ENCODE data around the gene RPTOR.

Gene RPTOR

GRCh38 chr17:80912476-80912875 is 367.8 kb downstream of the RPTOR start:
- H3K36me3 ChIP-seq (ENCODE audit: control insufficient read depth in 2 of 2, insufficient read depth in 1 of 2, low read length in 2 of 2), result peaks cover 0 to 49% of the 10 kb centered on the region in 2 experiments; a peak in 2 of 3 replicates
- CTCF ChIA-PET, result interaction anchor here (0.5 to 1.8 kb wide), 3 partner anchors 13 to 289 kb away, joined by 3 to 7 read pairs (median 5); no protein-coding TSS in a partner anchor
- no peak overlapping the region for H3K4me3 ChIP-seq (ENCODE audit: low read depth, low read length)
- H3K27ac ChIP-seq (ENCODE audit: extremely low read depth, low read depth, low read length), result no peak overlapping the region
- POLR2A ChIA-PET, result no interaction called here
- H3K4me1 ChIP-seq (ENCODE audit: control insufficient read depth, insufficient read depth, low read length), result no peaks in the 10 kb centered on the region
- no peak for TF ChIP-seq ZNF664 (tag by site-specific recombination; IDR thresholded peaks at IDR 0.05)
- TF ChIP-seq HOXD13 (CRISPR knock-in tag; IDR thresholded peaks at IDR 0.05; ENCODE audit: borderline replicate concordance), result no peak
- TF ChIP-seq RBAK (tag by site-specific recombination; IDR thresholded peaks at IDR 0.05), result no peak
- TF ChIP-seq, protein P1, sequence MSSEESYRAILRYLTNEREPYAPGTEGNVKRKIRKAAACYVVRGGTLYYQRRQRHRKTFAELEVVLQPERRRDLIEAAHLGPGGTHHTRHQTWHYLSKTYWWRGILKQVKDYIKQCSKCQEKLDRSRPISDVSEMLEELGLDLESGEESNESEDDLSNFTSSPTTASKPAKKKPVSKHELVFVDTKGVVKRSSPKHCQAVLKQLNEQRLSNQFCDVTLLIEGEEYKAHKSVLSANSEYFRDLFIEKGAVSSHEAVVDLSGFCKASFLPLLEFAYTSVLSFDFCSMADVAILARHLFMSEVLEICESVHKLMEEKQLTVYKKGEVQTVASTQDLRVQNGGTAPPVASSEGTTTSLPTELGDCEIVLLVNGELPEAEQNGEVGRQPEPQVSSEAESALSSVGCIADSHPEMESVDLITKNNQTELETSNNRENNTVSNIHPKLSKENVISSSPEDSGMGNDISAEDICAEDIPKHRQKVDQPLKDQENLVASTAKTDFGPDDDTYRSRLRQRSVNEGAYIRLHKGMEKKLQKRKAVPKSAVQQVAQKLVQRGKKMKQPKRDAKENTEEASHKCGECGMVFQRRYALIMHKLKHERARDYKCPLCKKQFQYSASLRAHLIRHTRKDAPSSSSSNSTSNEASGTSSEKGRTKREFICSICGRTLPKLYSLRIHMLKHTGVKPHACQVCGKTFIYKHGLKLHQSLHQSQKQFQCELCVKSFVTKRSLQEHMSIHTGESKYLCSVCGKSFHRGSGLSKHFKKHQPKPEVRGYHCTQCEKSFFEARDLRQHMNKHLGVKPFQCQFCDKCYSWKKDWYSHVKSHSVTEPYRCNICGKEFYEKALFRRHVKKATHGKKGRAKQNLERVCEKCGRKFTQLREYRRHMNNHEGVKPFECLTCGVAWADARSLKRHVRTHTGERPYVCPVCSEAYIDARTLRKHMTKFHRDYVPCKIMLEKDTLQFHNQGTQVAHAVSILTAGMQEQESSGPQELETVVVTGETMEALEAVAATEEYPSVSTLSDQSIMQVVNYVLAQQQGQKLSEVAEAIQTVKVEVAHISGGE (tag by site-specific recombination; conservative IDR thresholded peaks at IDR 0.05; ENCODE audit: low read depth), result no peak
- H3K9me3 ChIP-seq (ENCODE audit: control insufficient read depth, insufficient read depth, low read depth, low read length), result no peaks in the 10 kb centered on the region

- ChIA-PET CTCF (interaction anchor here (0.8 to 1.8 kb wide), 2 partner anchors 14 to 22 kb away, joined by 4 to 5 read pairs; no protein-coding TSS in a partner anchor), POLR2A (no interaction called here)
- H3K36me3 ChIP-seq (ENCODE audit: control insufficient read depth in 2 of 2, insufficient read depth in 1 of 2, low read length in 2 of 2), result peaks cover 0 to 49% of the 10 kb centered on the region in 2 experiments; a peak in 2 of 3 replicates
- no peaks in the 10 kb centered on the region for H3K9me3 ChIP-seq (ENCODE audit: control insufficient read depth, insufficient read depth, low read depth, low read length)
- no peaks in the 10 kb centered on the region for H3K4me1 ChIP-seq (ENCODE audit: control insufficient read depth, insufficient read depth, low read length)
- no peak overlapping the region for H3K4me3 ChIP-seq (ENCODE audit: low read depth, low read length)
- TF ChIP-seq ZNF501 (tag by site-specific recombination; IDR thresholded peaks at IDR 0.05) (no peak), ZNF248 (tag by site-specific recombination; IDR thresholded peaks at IDR 0.05) (no peak), YY1 (tag by site-specific recombination; IDR thresholded peaks at IDR 0.05) (no peak)
- TF ChIP-seq, protein P2, sequence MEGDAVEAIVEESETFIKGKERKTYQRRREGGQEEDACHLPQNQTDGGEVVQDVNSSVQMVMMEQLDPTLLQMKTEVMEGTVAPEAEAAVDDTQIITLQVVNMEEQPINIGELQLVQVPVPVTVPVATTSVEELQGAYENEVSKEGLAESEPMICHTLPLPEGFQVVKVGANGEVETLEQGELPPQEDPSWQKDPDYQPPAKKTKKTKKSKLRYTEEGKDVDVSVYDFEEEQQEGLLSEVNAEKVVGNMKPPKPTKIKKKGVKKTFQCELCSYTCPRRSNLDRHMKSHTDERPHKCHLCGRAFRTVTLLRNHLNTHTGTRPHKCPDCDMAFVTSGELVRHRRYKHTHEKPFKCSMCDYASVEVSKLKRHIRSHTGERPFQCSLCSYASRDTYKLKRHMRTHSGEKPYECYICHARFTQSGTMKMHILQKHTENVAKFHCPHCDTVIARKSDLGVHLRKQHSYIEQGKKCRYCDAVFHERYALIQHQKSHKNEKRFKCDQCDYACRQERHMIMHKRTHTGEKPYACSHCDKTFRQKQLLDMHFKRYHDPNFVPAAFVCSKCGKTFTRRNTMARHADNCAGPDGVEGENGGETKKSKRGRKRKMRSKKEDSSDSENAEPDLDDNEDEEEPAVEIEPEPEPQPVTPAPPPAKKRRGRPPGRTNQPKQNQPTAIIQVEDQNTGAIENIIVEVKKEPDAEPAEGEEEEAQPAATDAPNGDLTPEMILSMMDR (tag by site-specific recombination; IDR thresholded peaks at IDR 0.05), result no peak
- H3K27ac ChIP-seq (ENCODE audit: extremely low read depth, low read depth, low read length), result no peak overlapping the region
Observed at GRCh38 chr17:80913928-80914821, 369.5 kb downstream of the RPTOR start.

DNA sequence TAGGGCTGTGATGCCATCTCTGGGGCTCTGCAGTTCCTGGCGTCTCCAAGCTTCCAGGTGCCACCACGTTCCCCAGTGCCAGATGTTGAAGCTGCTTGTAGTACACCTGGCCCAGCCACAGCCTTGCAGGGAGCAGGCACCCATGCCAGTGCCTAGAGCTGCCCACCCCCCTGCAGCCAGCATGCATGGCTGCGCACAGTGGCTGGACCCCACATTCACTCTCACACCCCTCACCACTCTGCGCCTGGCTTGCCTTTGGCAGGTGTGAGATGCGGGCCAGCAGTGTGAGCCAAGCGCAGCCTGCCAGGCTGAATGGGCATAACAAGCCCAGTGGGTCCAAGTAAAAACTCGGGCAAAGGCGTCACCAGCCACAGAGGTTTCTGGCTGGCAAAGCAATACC is 371.6 kb downstream of the RPTOR start:
- ChIA-PET POLR2A (no interaction called here), CTCF (interaction anchor here (0.5 to 0.7 kb wide), 3 partner anchors 13 to 1515 kb away, joined by 3 to 4 read pairs (median 3); no protein-coding TSS in a partner anchor)
- no peaks in the 10 kb centered on the region for H3K9me3 ChIP-seq (ENCODE audit: control insufficient read depth, insufficient read depth, low read depth, low read length)
- H3K4me1 ChIP-seq (ENCODE audit: control insufficient read depth, insufficient read depth, low read length), result no peaks in the 10 kb centered on the region
- H3K36me3 ChIP-seq (ENCODE audit: control insufficient read depth in 2 of 2, insufficient read depth in 1 of 2, low read length in 2 of 2), result peaks cover 0 to 45% of the 10 kb centered on the region in 2 experiments; a peak in 2 of 3 replicates
- no peak overlapping the region for H3K4me3 ChIP-seq (ENCODE audit: low read depth, low read length)
- no peak for TF ChIP-seq ZNF513 (tag by site-specific recombination; IDR thresholded peaks at IDR 0.05)
- no peak for TF ChIP-seq ZNF510 (tag by site-specific recombination; IDR thresholded peaks at IDR 0.05; ENCODE audit: insufficient replicate concordance)
- no peak for TF ChIP-seq ZNF426 (tag by site-specific recombination; IDR thresholded peaks at IDR 0.05)
- TF ChIP-seq, protein P3, sequence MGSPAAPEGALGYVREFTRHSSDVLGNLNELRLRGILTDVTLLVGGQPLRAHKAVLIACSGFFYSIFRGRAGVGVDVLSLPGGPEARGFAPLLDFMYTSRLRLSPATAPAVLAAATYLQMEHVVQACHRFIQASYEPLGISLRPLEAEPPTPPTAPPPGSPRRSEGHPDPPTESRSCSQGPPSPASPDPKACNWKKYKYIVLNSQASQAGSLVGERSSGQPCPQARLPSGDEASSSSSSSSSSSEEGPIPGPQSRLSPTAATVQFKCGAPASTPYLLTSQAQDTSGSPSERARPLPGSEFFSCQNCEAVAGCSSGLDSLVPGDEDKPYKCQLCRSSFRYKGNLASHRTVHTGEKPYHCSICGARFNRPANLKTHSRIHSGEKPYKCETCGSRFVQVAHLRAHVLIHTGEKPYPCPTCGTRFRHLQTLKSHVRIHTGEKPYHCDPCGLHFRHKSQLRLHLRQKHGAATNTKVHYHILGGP (tag by site-specific recombination; IDR thresholded peaks at IDR 0.05), result no peak
- TF ChIP-seq ZIC2 (tag by site-specific recombination; IDR thresholded peaks at IDR 0.05), result no peak
- no peak overlapping the region for H3K27ac ChIP-seq (ENCODE audit: extremely low read depth, low read depth, low read length)
